Activated CD4-positive, alpha-beta memory T cell treated with anti-CD3 and anti-CD28 coated beads for 36 hours (primary cell): ENCODE measurements around the gene ARID3B. TPM values are rescaled to one million over a fixed set of nuclear protein-coding genes. Genes with fewer than 3 reads are reported as not detected.
"Not testable (repeated sequence)": the region's sequence is repeated elsewhere in the genome, so short reads cannot be mapped to it uniquely, and the experiment has no call there.

ENCODE experiments used
- CTCF ChIA-PET: fragments of 350-600 bp; sonication (Branson Sonifier 250); formaldehyde crosslinking; loops from one replicate; lab custom pipeline; 2021; ENCODE audit warnings: antibody characterized with exemption, inconsistent platforms; lab: Charles Lee
- POLR2A ChIA-PET: fragments of 350-600 bp; sonication (Branson Sonifier 250); formaldehyde crosslinking; loops from one replicate; lab custom pipeline; 2021; ENCODE audit warnings: antibody characterized with exemption; lab: Charles Lee
- DNase-seq: peaks from one replicate; pipeline ENCODE4 v3.0.0-alpha.2; 2020
- H3K27ac Mint-ChIP-seq: one replicate; pipeline ENCODE4 v1.8.0; 2021; ENCODE audit warnings: mixed read lengths
- H3K27me3 Mint-ChIP-seq: one replicate; pipeline ENCODE4 v1.8.0; 2021; ENCODE audit warnings: mixed read lengths
- H3K36me3 Mint-ChIP-seq: one replicate; pipeline ENCODE4 v1.8.0; 2021; ENCODE audit warnings: mixed read lengths
- H3K4me1 Mint-ChIP-seq: one replicate; pipeline ENCODE4 v1.8.0; 2021; ENCODE audit warnings: low read depth, mixed read lengths
- H3K4me3 Mint-ChIP-seq: one replicate; pipeline ENCODE4 v1.8.0; 2021; ENCODE audit warnings: mild to moderate bottlenecking, mixed read lengths
- H3K9me3 Mint-ChIP-seq: one replicate; pipeline ENCODE4 v1.8.0; 2021; ENCODE audit warnings: mixed read lengths
- intact Hi-C: fragments of 100-400 bp; cut with micrococcal nuclease; formaldehyde crosslinking; loops from one replicate; pipeline ENCODE4 v1.15.1; 2023
- total RNA-seq, 2 experiments: library from RNA; stranded (reverse); gene quantifications; one replicate each; pipeline ENCODE4 v1.2.3, GENCODE V29; 2021

The ARID3B gene
- total RNA-seq, 2 experiments from 2014 or later = 27.3 to 28.6 TPM

DNA sequence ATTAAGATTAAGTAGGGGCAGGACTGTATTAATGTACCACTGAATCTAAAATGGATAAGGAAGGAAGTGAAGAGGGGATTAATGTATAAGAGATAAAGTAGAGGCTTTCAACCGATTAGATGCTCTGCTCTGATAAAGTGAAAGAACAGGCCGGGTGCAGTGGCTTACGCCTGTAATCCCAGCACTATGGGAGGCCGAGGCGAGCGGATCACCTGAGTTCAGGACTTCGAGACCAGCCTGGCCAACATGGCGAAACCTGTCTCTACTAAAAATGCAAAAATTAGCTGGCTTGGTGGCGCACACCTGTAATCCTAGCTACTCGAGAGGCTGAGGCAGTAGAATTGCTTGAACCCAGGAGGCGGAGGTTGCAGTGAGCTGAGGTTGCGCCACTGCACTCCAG is 1.5 kb upstream of the ARID3B start:
- Mint-ChIP-seq H3K4me3 (peak overlapping the region; percentile 60), H3K4me1 (peaks cover 38% of the 10 kb centered on the region)
- ChIA-PET CTCF (interaction anchor here (0.7 to 1.9 kb wide), 4 partner anchors 50 to 165 kb away, joined by 3 to 7 read pairs (median 4); no protein-coding TSS in a partner anchor), POLR2A (interaction anchor here (1.4 to 3.1 kb wide), 3 partner anchors 76 to 155 kb away, joined by 3 to 33 read pairs (median 19); partner anchors contain the start of genes CLK3 and UBL7)
- H3K9me3 Mint-ChIP-seq, DNase-seq, H3K27ac Mint-ChIP-seq, H3K36me3 Mint-ChIP-seq, H3K27me3 Mint-ChIP-seq, intact Hi-C loops: not testable (repeated sequence)

- intact Hi-C loops = loop anchor here (2.0 to 5.0 kb wide), 6 partner anchors 79 to 915 kb away; partner anchors contain the start of genes COX5A, PML, STOML1 and UBL7
- Mint-ChIP-seq H3K27ac (peak overlapping the region; percentile 95), H3K4me3 (peak overlapping the region; percentile 99), H3K9me3 (no peaks in the 10 kb centered on the region), H3K36me3 (peaks cover 11% of the 10 kb centered on the region), H3K27me3 (no peaks in the 10 kb centered on the region), H3K4me1 (peaks cover 44% of the 10 kb centered on the region)
- DNase-seq = peak; percentile 23
- ChIA-PET CTCF (interaction anchor here (0.9 to 2.6 kb wide), 7 partner anchors 51 to 231 kb away, joined by 3 to 10 read pairs (median 4); partner anchors contain the start of gene UBL7), POLR2A (interaction anchor here (0.5 to 3.1 kb wide), 9 partner anchors 13 to 546 kb away, joined by 3 to 33 read pairs (median 4); partner anchors contain the start of genes CLK3, PML and UBL7)
These were observed 759 bp upstream of the ARID3B start for GRCh38 chr15:74540161-74540760.

DNA sequence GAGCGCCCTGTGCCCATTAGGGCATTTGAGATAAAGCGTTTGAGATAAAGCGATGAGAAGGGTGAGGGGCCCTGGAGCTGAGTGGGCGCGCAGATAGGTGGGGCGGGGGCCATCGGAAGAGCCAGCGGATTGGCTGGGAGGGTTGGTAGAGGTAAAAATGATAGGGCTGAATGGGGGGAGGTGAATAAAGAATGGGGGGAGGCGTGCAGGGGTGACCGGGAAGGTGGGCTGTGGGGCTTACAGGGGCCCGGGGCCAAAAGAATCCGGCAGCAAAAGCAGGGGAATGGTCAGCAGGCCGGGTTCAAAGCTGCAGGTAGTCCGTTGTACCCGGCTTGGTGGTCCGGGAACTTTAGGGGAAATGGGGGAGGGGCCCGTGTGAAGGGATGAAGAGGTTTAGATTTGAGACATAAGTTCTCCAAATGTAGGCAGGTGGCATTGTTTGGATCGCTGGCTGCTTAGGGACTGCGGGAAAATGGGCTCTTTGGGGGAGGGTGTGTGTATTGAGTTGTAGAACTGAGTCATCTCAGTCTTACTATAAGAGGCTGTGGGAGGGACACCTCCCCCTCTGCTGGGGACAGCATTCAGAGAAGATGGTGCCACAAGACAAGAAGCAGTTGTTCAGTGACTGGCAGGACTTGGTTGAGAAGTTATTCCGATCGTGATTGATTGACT is 610 bp downstream of the ARID3B start:
- H3K4me1 Mint-ChIP-seq = peaks cover 55% of the 10 kb centered on the region
- peaks cover 22% of the 10 kb centered on the region for H3K36me3 Mint-ChIP-seq
- ChIA-PET POLR2A (interaction anchor here (0.9 to 3.1 kb wide), 8 partner anchors 11 to 913 kb away, joined by 3 to 33 read pairs (median 5); partner anchors contain the start of genes CLK3, PML, SIN3A and UBL7), CTCF (interaction anchor here (0.7 to 2.6 kb wide), 8 partner anchors 11 to 230 kb away, joined by 3 to 10 read pairs (median 5); partner anchors contain the start of gene UBL7)
- intact Hi-C loops = loop anchor here (1.0 to 5.0 kb wide), 9 partner anchors 57 to 913 kb away; partner anchors contain the start of genes COX5A, PML, STOML1 and UBL7
- H3K4me3 Mint-ChIP-seq = peak overlapping the region; percentile 92
- peak overlapping the region; percentile 92 for H3K27ac Mint-ChIP-seq
- H3K27me3 Mint-ChIP-seq = no peaks in the 10 kb centered on the region
- no peaks in the 10 kb centered on the region for H3K9me3 Mint-ChIP-seq
- DNase-seq = peak; percentile 87

DNA sequence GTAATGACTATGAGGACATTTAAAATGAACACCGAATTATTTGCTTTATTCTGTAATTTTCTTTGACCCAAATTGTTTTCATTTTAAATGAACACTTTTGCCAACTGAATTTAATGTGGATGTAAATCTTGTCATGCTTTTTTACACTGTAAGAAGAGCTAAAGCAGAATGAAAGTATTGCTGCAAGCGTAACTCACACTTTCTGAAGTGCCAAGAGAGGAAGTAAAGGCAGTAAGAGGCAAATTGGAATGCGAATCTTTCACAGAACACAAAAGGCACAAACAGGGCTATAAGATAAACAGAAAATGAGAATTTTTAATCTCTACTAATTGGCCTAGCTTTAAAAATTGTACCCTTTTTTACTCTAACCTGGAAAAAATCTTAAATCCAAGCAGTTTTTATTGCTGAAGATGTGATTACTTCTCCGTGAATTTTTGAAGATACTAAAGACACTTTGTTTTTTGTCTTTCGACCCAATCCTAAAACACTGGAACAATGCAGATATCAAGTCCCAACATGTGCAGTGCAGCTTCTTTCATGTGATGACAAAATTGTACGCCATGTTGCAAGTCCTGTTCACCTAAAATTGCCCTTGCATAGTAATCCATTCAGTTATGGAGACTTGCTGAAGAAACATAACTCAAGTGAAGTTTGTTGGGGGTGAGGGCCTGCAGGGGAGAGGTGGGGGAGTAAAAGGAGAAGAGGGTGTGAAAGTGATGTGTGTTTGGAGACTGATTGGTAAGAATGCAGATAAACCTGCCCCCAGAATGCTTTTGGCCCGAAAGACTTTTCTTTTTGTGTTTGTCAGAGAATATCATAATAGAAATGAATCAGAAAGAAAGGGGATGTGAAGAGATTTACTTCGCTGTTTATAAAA is 1.4 kb downstream of the ARID3B start:
- ChIA-PET POLR2A (interaction anchor here (0.6 to 3.1 kb wide), 3 partner anchors 73 to 1334 kb away, joined by 3 to 33 read pairs (median 4); partner anchors contain the start of genes CLK3 and SIN3A), CTCF (interaction anchor here (0.7 to 2.6 kb wide), 7 partner anchors 11 to 160 kb away, joined by 3 to 10 read pairs (median 5); partner anchors contain the start of genes CLK3 and UBL7)
- peaks cover 26% of the 10 kb centered on the region for H3K36me3 Mint-ChIP-seq
- no peaks in the 10 kb centered on the region for H3K27me3 Mint-ChIP-seq
- H3K4me3 Mint-ChIP-seq = peak overlapping the region; percentile 92
- H3K9me3 Mint-ChIP-seq = no peaks in the 10 kb centered on the region
- DNase-seq = no peak
- intact Hi-C loops = loop anchor here (1.0 to 5.0 kb wide), 7 partner anchors 72 to 550 kb away; partner anchors contain the start of genes COX5A, PML and STOML1
- H3K27ac Mint-ChIP-seq = peak overlapping the region; percentile 92
- H3K4me1 Mint-ChIP-seq = peaks cover 62% of the 10 kb centered on the region

DNA sequence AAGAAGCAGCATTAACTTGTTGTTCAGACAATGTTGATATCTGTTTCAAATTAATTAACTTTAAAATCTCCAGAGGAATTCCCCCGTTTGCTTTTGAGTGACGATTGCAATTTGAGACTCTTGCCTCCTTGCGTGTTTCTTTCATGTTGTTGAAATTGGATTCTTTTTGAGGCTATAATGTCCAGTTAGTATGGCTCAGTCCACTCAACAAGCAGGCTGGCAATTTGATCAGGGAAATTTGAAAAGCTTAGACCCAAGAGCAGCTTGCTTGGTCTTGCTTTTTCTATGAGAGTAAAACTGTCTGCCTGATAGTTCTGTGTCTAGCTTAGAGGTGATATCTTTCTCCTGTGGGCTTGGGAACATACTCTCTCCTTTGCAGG is 2.0 kb downstream of the ARID3B start:
- CTCF ChIA-PET = interaction anchor here (1.2 to 1.6 kb wide), 4 partner anchors 28 to 161 kb away, joined by 4 to 6 read pairs (median 4); partner anchors contain the start of gene CLK3
- Mint-ChIP-seq H3K9me3 (no peaks in the 10 kb centered on the region), H3K36me3 (peaks cover 32% of the 10 kb centered on the region), H3K27ac (peak overlapping the region; percentile 49), H3K4me1 (peaks cover 68% of the 10 kb centered on the region), H3K4me3 (peak overlapping the region; percentile 92), H3K27me3 (no peaks in the 10 kb centered on the region)
- no peak for DNase-seq
- POLR2A ChIA-PET = no interaction called here
- intact Hi-C loops = loop anchor here (1.0 to 5.0 kb wide), 6 partner anchors 140 to 551 kb away; partner anchors contain the start of genes COX5A, PML and STOML1

DNA sequence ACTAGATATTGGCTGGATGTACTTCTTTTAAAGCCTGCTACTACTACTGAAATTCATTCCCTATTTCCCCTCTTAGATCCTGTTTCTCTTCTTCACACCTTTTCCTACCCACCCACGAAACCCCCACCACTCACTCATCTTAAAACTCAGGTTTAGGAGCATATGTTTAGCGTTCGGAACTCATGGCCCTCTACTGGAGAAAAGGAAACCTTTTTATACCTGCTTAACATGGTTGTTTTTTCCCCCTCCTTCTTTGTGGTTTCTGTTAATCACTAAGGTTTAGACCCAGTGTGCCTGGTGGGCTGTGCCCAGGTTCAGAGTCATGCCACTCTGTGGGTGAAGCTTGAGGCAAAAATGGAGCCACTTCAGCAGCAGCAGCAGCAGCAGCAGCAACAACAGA is 2.6 kb downstream of the ARID3B start:
- H3K27ac Mint-ChIP-seq = peak overlapping the region; percentile 49
- peak overlapping the region; percentile 92 for H3K4me3 Mint-ChIP-seq
- peaks cover 36% of the 10 kb centered on the region for H3K36me3 Mint-ChIP-seq
- no peaks in the 10 kb centered on the region for H3K27me3 Mint-ChIP-seq
- POLR2A ChIA-PET = no interaction called here
- H3K9me3 Mint-ChIP-seq = no peaks in the 10 kb centered on the region
- H3K4me1 Mint-ChIP-seq = peaks cover 72% of the 10 kb centered on the region
- peak; percentile 48 for DNase-seq
- CTCF ChIA-PET = interaction anchor here (1.3 to 1.8 kb wide), 3 partner anchors 69 to 78 kb away, joined by 4 read pairs; partner anchors contain the start of gene CLK3
- intact Hi-C loops = loop anchor here (1.0 to 5.0 kb wide), 6 partner anchors 141 to 551 kb away; partner anchors contain the start of genes COX5A, PML and STOML1

GRCh38 chr15:74545086-74545485 is 4.1 kb downstream of the ARID3B start:
- ChIA-PET POLR2A (interaction anchor here (0.9 to 3.1 kb wide), 6 partner anchors 14 to 551 kb away, joined by 3 to 18 read pairs (median 6); partner anchors contain the start of genes CLK3, PML and UBL7), CTCF (interaction anchor here (0.6 to 1.8 kb wide), 11 partner anchors 68 to 243 kb away, joined by 3 to 8 read pairs (median 4); no protein-coding TSS in a partner anchor)
- intact Hi-C loops = loop anchor here (5.0 kb wide), 1 partner anchor 327 kb away; the partner anchor contains the start of gene SCAMP2
- Mint-ChIP-seq H3K4me1 (peaks cover 71% of the 10 kb centered on the region), H3K9me3 (no peaks in the 10 kb centered on the region), H3K27me3 (no peaks in the 10 kb centered on the region), H3K36me3 (peaks cover 43% of the 10 kb centered on the region), H3K4me3 (no peak overlapping the region), H3K27ac (peak overlapping the region; percentile 62)
- DNase-seq = no peak

DNA sequence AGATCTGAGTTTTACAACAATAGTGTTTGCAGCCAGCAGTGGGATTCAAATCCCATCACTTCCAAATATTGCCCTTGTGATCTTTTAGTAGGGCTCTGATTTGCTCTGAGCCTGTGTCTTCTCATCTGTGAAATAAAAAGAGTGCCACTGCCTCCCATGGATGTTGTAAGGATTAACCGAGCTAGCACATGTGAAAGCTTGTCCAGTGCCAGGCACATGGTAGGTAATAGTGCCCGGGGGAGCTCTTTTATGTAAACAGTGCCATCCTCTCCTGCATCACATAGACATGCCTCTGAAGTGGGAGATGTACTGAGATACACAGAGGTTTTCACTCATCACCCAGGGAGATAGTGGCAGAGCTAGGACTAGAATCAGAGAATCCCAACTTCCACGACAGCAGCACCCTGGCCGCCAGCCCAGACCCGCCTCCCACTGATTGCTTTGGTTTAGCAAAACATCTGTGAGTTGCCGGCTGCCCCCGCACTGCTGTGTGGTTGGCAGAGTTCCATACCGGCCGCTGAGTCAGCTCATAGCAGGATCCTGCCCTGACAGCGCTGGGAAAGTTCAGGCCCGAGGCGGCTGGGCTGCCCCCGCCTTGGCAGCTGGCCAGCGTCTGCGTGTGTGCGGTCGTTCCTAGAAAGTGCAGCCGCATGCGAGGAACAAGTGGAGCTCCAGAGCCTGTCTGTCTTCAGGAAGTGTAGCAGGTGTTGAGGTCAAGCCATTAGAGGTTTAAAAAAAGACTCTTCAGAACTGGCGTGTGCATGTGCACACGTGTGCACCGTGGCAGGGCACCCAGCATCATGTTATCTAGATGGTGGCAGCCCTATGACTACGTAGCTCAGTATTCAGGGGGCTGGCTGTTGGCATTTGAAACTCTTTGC is 5.0 kb downstream of the ARID3B start:
- intact Hi-C loops = loop anchor here (5.0 kb wide), 1 partner anchor 326 kb away; the partner anchor contains the start of gene SCAMP2
- Mint-ChIP-seq H3K4me1 (peaks cover 73% of the 10 kb centered on the region), H3K27me3 (no peaks in the 10 kb centered on the region), H3K9me3 (no peaks in the 10 kb centered on the region), H3K4me3 (peak overlapping the region; percentile 49), H3K36me3 (peaks cover 47% of the 10 kb centered on the region), H3K27ac (peak overlapping the region; percentile 62)
- DNase-seq = peak; percentile 99
- POLR2A ChIA-PET = interaction anchor here (0.5 to 3.1 kb wide), 9 partner anchors 9 to 552 kb away, joined by 3 to 18 read pairs (median 3); partner anchors contain the start of genes CLK3, PML and UBL7
- CTCF ChIA-PET = interaction anchor here (0.8 to 1.8 kb wide), 12 partner anchors 33 to 242 kb away, joined by 3 to 8 read pairs (median 4); no protein-coding TSS in a partner anchor

DNA sequence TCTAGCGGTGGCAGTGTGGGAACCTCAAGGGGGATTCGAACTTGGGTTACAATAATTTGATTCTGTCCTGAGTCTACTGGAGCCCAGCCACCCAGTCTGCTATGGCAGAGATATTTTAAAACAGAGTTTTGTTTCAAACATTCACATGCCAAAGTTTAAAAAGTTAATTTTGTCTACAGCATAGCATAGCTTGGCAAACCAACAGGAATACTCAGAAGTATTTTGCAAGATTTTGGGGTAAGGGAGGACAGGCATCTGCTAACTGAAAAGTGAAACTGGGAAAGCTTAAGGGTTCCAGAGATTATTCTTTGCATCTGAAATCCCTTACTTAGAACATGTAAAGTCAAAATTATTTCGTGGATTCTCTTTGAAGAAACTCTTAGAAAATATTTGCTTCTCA is 6.6 kb downstream of the ARID3B start:
- H3K4me3 Mint-ChIP-seq = no peak overlapping the region
- CTCF ChIA-PET = no interaction called here
- peaks cover 58% of the 10 kb centered on the region for H3K36me3 Mint-ChIP-seq
- H3K27me3 Mint-ChIP-seq = no peaks in the 10 kb centered on the region
- no peak for DNase-seq
- H3K9me3 Mint-ChIP-seq = no peaks in the 10 kb centered on the region
- H3K27ac Mint-ChIP-seq = no peak overlapping the region
- H3K4me1 Mint-ChIP-seq = peaks cover 76% of the 10 kb centered on the region
- POLR2A ChIA-PET = no interaction called here
- intact Hi-C loops = loop anchor here (5.0 kb wide), 1 partner anchor 325 kb away; the partner anchor contains the start of gene SCAMP2

DNA sequence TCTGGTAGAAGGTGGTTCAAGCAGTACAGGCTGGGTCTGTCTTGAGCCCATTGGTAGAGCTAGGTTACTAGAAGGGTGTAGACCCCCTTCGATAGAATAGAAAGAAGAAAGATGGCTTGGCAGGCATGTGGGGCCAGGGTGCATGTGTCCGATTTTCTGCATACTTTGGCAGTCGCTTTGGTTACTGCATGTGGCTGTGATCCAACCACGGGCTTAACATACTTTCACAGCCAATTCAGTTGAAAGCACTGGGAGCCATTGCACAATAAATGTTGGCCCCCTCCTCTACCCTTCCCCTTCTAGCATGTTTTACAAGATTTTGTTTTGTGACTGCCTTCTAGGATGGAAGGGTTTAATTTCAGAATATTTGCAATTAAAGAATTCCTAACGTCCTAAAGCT is 7.2 kb downstream of the ARID3B start:
- Mint-ChIP-seq H3K27ac (no peak overlapping the region), H3K4me3 (no peak overlapping the region), H3K4me1 (peaks cover 76% of the 10 kb centered on the region), H3K36me3 (peaks cover 60% of the 10 kb centered on the region), H3K9me3 (no peaks in the 10 kb centered on the region), H3K27me3 (no peaks in the 10 kb centered on the region)
- DNase-seq = no peak
- ChIA-PET CTCF (no interaction called here), POLR2A (no interaction called here)
- intact Hi-C loops = loop anchor here (5.0 kb wide), 1 partner anchor 324 kb away; the partner anchor contains the start of gene SCAMP2
